HCT116 (cell line): ENCODE data around the gene ATP1A4. TPM values are rescaled to one million over a fixed set of nuclear protein-coding genes. Genes with fewer than 3 reads are reported as not detected.

ENCODE experiments used
- ATAC-seq: fragments of 200-7000 bp; cut with Tn5 transposase; 2 replicates; pipeline ENCODE4 v1.9.1; 2020; ENCODE audit warnings: mild to moderate bottlenecking, moderate library complexity
- BruUV-seq: library from RNA; stranded (reverse); fragments of 400-500 nt; replicated peaks from 2 replicates; lab custom pipeline; 2021; lab: Mats Ljungman, UMichigan
- CTCF ChIA-PET: fragments of 300-600 bp; sonication (Branson Sonifier 250); formaldehyde crosslinking; loops from one replicate; lab custom pipeline; 2021; ENCODE audit warnings: antibody characterized with exemption; lab: Charles Lee
- POLR2A ChIA-PET: fragments of 300-600, 350-600 bp; sonication (Branson Sonifier 250); formaldehyde crosslinking; loops from one replicate; lab custom pipeline; 2021; ENCODE audit warnings: antibody characterized with exemption; lab: Charles Lee
- RAD21 ChIA-PET, 2 experiments: fragments of 300-600 bp; sonication (Branson Sonifier 250); formaldehyde crosslinking; loops; one replicate each; lab custom pipeline; 2023; ENCODE audit warnings: low total read pairs in 2 of 2; ENCODE audit not compliant: uncharacterized antibody in 2 of 2, unreplicated experiment in 2 of 2, low non-redundant PET in 1 of 2; lab: Charles Lee
- DNase-seq: peaks from one replicate; pipeline ENCODE4 v3.0.0-alpha.2; 2010; ENCODE audit warnings: low read depth, low spot score
- H2AFZ ChIP-seq: fragments of 200-600 bp; shearing (Covaris generic), sonication (generic); 2 replicates; pipeline ENCODE4 v1.6.1; 2017; ENCODE audit warnings: low read depth, mixed run types, mixed read lengths, antibody characterized with exemption, low read length; ENCODE audit not compliant: poor library complexity, severe bottlenecking
- H3K27ac ChIP-seq: 2 replicates; pipeline ENCODE4 v1.5.1; 2012; ENCODE audit warnings: low read depth, low read length
- H3K27me3 ChIP-seq: fragments of 200-600 bp; sonication (generic); 2 replicates; pipeline ENCODE4 v1.6.1; 2016; ENCODE audit warnings: mixed run types, low read length, mixed read lengths; ENCODE audit not compliant: insufficient read depth
- H3K36me3 ChIP-seq, 2 experiments: fragments of 200-500 bp in 1 of 2; fragments of 200-600 bp in 1 of 2; sonication (Bioruptor generic) in 1 of 2; sonication (generic) in 1 of 2; 2 replicates each; pipeline versions ENCODE4 v1.5.1 to v1.6.1; 2014 to 2016; ENCODE audit warnings: low read length in 2 of 2, inconsistent platforms in 1 of 2, mixed read lengths in 1 of 2, mixed run types in 1 of 2; ENCODE audit not compliant: insufficient read depth in 2 of 2, control insufficient read depth in 1 of 2
- H3K4me1 ChIP-seq, 2 experiments: fragments of 200-600 bp in 1 of 2; sonication (generic) in 1 of 2; 2 replicates each; pipeline versions ENCODE4 v1.5.1 to v1.6.1; 2012 to 2017; ENCODE audit warnings: low read length in 2 of 2, inconsistent platforms in 1 of 2, mild to moderate bottlenecking in 1 of 2, mixed read lengths in 1 of 2, mixed run types in 1 of 2, moderate library complexity in 1 of 2; ENCODE audit not compliant: insufficient read depth in 2 of 2, control insufficient read depth in 1 of 2
- H3K4me2 ChIP-seq: fragments of 200-600 bp; sonication (generic); 2 replicates; pipeline ENCODE4 v1.6.1; 2017; ENCODE audit warnings: mixed run types, low read length, mixed read lengths
- H3K4me3 ChIP-seq, 2 experiments: fragments of 200-600 bp in 1 of 2; sonication (generic) in 1 of 2; replicated peaks in 1 of 2; 2 replicates each; pipeline ENCODE4 v1.5.1; 2011 to 2016; ENCODE audit warnings: low read length in 2 of 2, control low read depth in 1 of 2, low read depth in 1 of 2, mild to moderate bottlenecking in 1 of 2, mixed read lengths in 1 of 2, mixed run types in 1 of 2
- H3K79me2 ChIP-seq: fragments of 200-600 bp; sonication (generic); 2 replicates; pipeline ENCODE4 v1.6.1; 2017; ENCODE audit warnings: mild to moderate bottlenecking, mixed run types, low read length, moderate library complexity, mixed read lengths; ENCODE audit not compliant: insufficient read depth
- H3K9ac ChIP-seq: fragments of 200-600 bp; sonication (generic); 2 replicates; pipeline ENCODE4 v1.6.1; 2016; ENCODE audit warnings: low read length, mixed read lengths
- H3K9me2 ChIP-seq: fragments of 200-600 bp; sonication (generic), shearing (Covaris generic); 2 replicates; pipeline ENCODE4 v1.6.1; 2017; ENCODE audit warnings: mixed run types, mild to moderate bottlenecking, moderate library complexity; ENCODE audit not compliant: insufficient read depth
- H3K9me3 ChIP-seq, 2 experiments: fragments of 200-500 bp in 1 of 2; fragments of 200-600 bp in 1 of 2; sonication (Bioruptor generic) in 1 of 2; sonication (generic) in 1 of 2; 2 replicates each; pipeline ENCODE4 v1.6.1; 2014 to 2017; ENCODE audit warnings: low read length in 2 of 2, mixed read lengths in 2 of 2, inconsistent platforms in 1 of 2, low read depth in 1 of 2, mild to moderate bottlenecking in 1 of 2, mixed run types in 1 of 2, moderate library complexity in 1 of 2; ENCODE audit not compliant: control insufficient read depth in 1 of 2, insufficient read depth in 1 of 2
- H4K20me1 ChIP-seq: fragments of 200-600 bp; sonication (generic), shearing (Covaris generic); 2 replicates; pipeline ENCODE4 v1.6.1; 2017; ENCODE audit warnings: mixed run types, mild to moderate bottlenecking, moderate library complexity; ENCODE audit not compliant: insufficient read depth
- ATF3 ChIP-seq: IDR thresholded peaks from 2 replicates; pipeline ENCODE4 v1.6.1; 2012
- CBX3 ChIP-seq: IDR thresholded peaks from 2 replicates; pipeline ENCODE4 v1.6.1; 2012; ENCODE audit warnings: low read depth
- CEBPB ChIP-seq: IDR thresholded peaks from 2 replicates; pipeline ENCODE4 v1.6.1; 2012; ENCODE audit warnings: low read depth
- EGR1 ChIP-seq: IDR thresholded peaks from 2 replicates; pipeline ENCODE4 v1.6.1; 2012; ENCODE audit warnings: low read depth
- EZH2phosphoT487 ChIP-seq: fragments of 200-600 bp; IDR thresholded peaks from 2 replicates; pipeline ENCODE4 v1.6.1; 2018; ENCODE audit warnings: antibody characterized with exemption, borderline replicate concordance
- FOSL1 ChIP-seq: IDR thresholded peaks from 2 replicates; pipeline ENCODE4 v1.6.1; 2012; ENCODE audit warnings: low read depth
- JUND ChIP-seq: IDR thresholded peaks from 2 replicates; pipeline ENCODE4 v1.6.1; 2012
- MAX ChIP-seq: IDR thresholded peaks from 2 replicates; pipeline ENCODE4 v1.6.1; 2012
- POLR2A ChIP-seq: IDR thresholded peaks from 2 replicates; pipeline ENCODE4 v1.7.0; 2011; ENCODE audit warnings: borderline replicate concordance; ENCODE audit not compliant: insufficient read depth, insufficient read length; ENCODE audit errors: extremely low read depth
- RAD21 ChIP-seq: IDR thresholded peaks from 2 replicates; pipeline ENCODE4 v1.6.1; 2012; ENCODE audit warnings: low read depth, mild to moderate bottlenecking
- REST ChIP-seq: IDR thresholded peaks from 2 replicates; pipeline ENCODE4 v1.6.1; 2012; ENCODE audit warnings: low read depth
- SRF ChIP-seq: IDR thresholded peaks from 2 replicates; pipeline ENCODE4 v1.6.1; 2012; ENCODE audit warnings: low read depth
- TCF7L2 ChIP-seq: IDR thresholded peaks from 2 replicates; pipeline ENCODE4 v1.7.0; 2011; ENCODE audit warnings: borderline replicate concordance, inconsistent platforms; ENCODE audit not compliant: insufficient read depth, insufficient read length; ENCODE audit errors: extremely low read depth
- YY1 ChIP-seq: IDR thresholded peaks from 2 replicates; pipeline ENCODE4 v1.6.1; 2011; ENCODE audit warnings: low read length, low read depth, moderate library complexity, mild to moderate bottlenecking; ENCODE audit not compliant: insufficient replicate concordance; ENCODE audit errors: extremely low read depth
- ZBTB33 ChIP-seq: IDR thresholded peaks from 2 replicates; pipeline ENCODE4 v1.6.1; 2011; ENCODE audit warnings: mild to moderate bottlenecking, low read length, moderate library complexity; ENCODE audit not compliant: insufficient replicate concordance; ENCODE audit errors: extremely low read depth
- ZFX ChIP-seq: fragments of 450-650 bp; IDR thresholded peaks from 2 replicates; pipeline ENCODE4 v1.6.1; 2017
- intact Hi-C: fragments of 100-400 bp; cut with micrococcal nuclease; formaldehyde crosslinking; loops from 2 replicates; pipeline ENCODE4 v1.10.0; 2022
- total RNA-seq: library from RNA; stranded (reverse); gene quantifications from one replicate; pipeline ENCODE4 v1.2.1, GENCODE V29; 2021; ENCODE audit not compliant: unreplicated experiment

ATP1A4 gene
- total RNA-seq, 1 experiment from 2014 or later, result not detected

- TF ChIP-seq TCF7L2 (no peak), MAX (no peak), CEBPB (no peak), EZH2phosphoT487 (no peak), SRF (no peak), RAD21 (no peak), FOSL1 (no peak)
- TF ChIP-seq, all 23 proteins: peak for 0
Measured at GRCh38 chr1:160149233-160149632, 2.2 kb upstream of the ATP1A4 start (continued).

GRCh38 chr1:160149716-160150115, 1.7 kb upstream of the ATP1A4 start:
- no peak overlapping the region for H3K4me3 ChIP-seq
- ChIA-PET RAD21 (no interaction called here), CTCF (no interaction called here), POLR2A (no interaction called here)
- H3K27ac ChIP-seq, result no peak overlapping the region
- TF ChIP-seq POLR2A, result no peak
- no peak for TF ChIP-seq ZFX
- no peak for TF ChIP-seq JUND
- TF ChIP-seq CBX3, result no peak
- no peak for TF ChIP-seq REST
- TF ChIP-seq EZH2phosphoT487, result no peak
- TF ChIP-seq YY1, result no peak
- no peak for TF ChIP-seq EGR1
- no peak for TF ChIP-seq ZBTB33
- TF ChIP-seq ATF3, result no peak
- no peak for ATAC-seq
- BruUV-seq, result no TSS peak
- H3K9me3 ChIP-seq, result no peaks in the 10 kb centered on the region
- no peaks in the 10 kb centered on the region for H3K27me3 ChIP-seq
- H3K4me1 ChIP-seq, result no peaks in the 10 kb centered on the region
- no peaks in the 10 kb centered on the region for H4K20me1 ChIP-seq
- DNase-seq, result no peak
- no peaks in the 10 kb centered on the region for H3K36me3 ChIP-seq
- H3K9me2 ChIP-seq, result no peaks in the 10 kb centered on the region
- H3K9ac ChIP-seq, result no peak overlapping the region
- no peak overlapping the region for H2AFZ ChIP-seq
- H3K4me2 ChIP-seq, result no peak overlapping the region
- intact Hi-C loops, result no loop called here
- no peaks in the 10 kb centered on the region for H3K79me2 ChIP-seq
